RWPE1 (cell line): ENCODE measurements around the gene RDH12.

ENCODE experiments used
- CTCF ChIA-PET: fragments of 350-600 bp; sonication (Branson Sonifier 250); formaldehyde crosslinking; extraction: SDS; loops from one replicate; lab custom pipeline; 2021; lab: Yijun Ruan, JAX
- POLR2A ChIA-PET: fragments of 400-600 bp; formaldehyde crosslinking; extraction: SDS; loops from one replicate; lab custom pipeline; 2020; ENCODE audit warnings: antibody characterized with exemption; ENCODE audit not compliant: low non-redundant PET; lab: Yijun Ruan, JAX
- DNase-seq: peaks from one replicate; pipeline ENCODE4 v3.0.0; 2012; ENCODE audit warnings: low spot score
- H3K27ac ChIP-seq: fragments of 450-650 bp; 2 replicates; pipeline ENCODE4 v1.5.1; 2017
- CTCF ChIP-seq: fragments of 450-650 bp; conservative IDR thresholded peaks from 2 replicates; pipeline ENCODE4 v1.5.1; 2017; ENCODE audit warnings: low read depth, mild to moderate bottlenecking

RDH12 gene

GRCh38 chr14:67725171-67725570, 23.5 kb downstream of the RDH12 start:
- no peak for TF ChIP-seq CTCF
- POLR2A ChIA-PET: no interaction called here
- no peak for DNase-seq
- no peak overlapping the region for H3K27ac ChIP-seq
- CTCF ChIA-PET: no interaction called here

GRCh38 chr14:67727361-67727760, 25.7 kb downstream of the RDH12 start:
- H3K27ac ChIP-seq: no peak overlapping the region
- no peak for DNase-seq
- TF ChIP-seq CTCF: no peak
- ChIA-PET POLR2A (no interaction called here), CTCF (interaction anchor here (0.6 kb wide), 2 partner anchors 61 to 121 kb away, joined by 3 read pairs; no protein-coding TSS in a partner anchor)

GRCh38 chr14:67728258-67728657, 26.6 kb downstream of the RDH12 start:
- H3K27ac ChIP-seq: no peak overlapping the region
- DNase-seq: no peak
- POLR2A ChIA-PET: no interaction called here
- CTCF ChIA-PET: interaction anchor here (0.6 to 0.7 kb wide), 2 partner anchors 14 to 16 kb away, joined by 3 read pairs; no protein-coding TSS in a partner anchor
- TF ChIP-seq CTCF: no peak

GRCh38 chr14:67729072-67729885, 27.6 kb downstream of the RDH12 start:
- CTCF ChIA-PET: interaction anchor here (0.6 to 0.7 kb wide), 3 partner anchors 13 to 1134 kb away, joined by 3 read pairs; no protein-coding TSS in a partner anchor
- TF ChIP-seq CTCF: no peak
- POLR2A ChIA-PET: no interaction called here
- DNase-seq: no peak
- no peak overlapping the region for H3K27ac ChIP-seq

- TF ChIP-seq CTCF: no peak
- POLR2A ChIA-PET: no interaction called here
- H3K27ac ChIP-seq: no peak overlapping the region
- CTCF ChIA-PET: no interaction called here
- no peak for DNase-seq
Measured at GRCh38 chr14:67733616-67734015, 31.9 kb downstream of the RDH12 start.

- ChIA-PET POLR2A (no interaction called here), CTCF (no interaction called here)
- TF ChIP-seq CTCF: no peak
- H3K27ac ChIP-seq: no peak overlapping the region
- no peak for DNase-seq
Measured at GRCh38 chr14:67734675-67735074, 33.0 kb downstream of the RDH12 start.
